GM21381 (cell line): Measurements from ENCODE around the gene APBB1IP.
"Not testable (repeated sequence)": the region's sequence is repeated elsewhere in the genome, so short reads cannot be mapped to it uniquely, and the experiment has no call there.

Source experiments
- ATAC-seq: cut with Tn5 transposase; IDR thresholded peaks from one replicate; pipeline ENCODE4 v1.9.1; 2021; ENCODE audit warnings: mild to moderate bottlenecking, moderate library complexity; ENCODE audit not compliant: unreplicated experiment

APBB1IP gene

GRCh38 chr10:26437637-26438461 lies at the start of gene APBB1IP:
Gene APBB1IP, plus strand, starts transcription at chr10:26438341. Its CDS starts 53,986 bp downstream, at chr10:26492327.
- peak; percentile 59 for ATAC-seq

GRCh38 chr10:26389533-26389932 lies 48.6 kb upstream of the APBB1IP start:
- no peak for ATAC-seq

- no peak for ATAC-seq
Measured at GRCh38 chr10:26391701-26392695, 46.1 kb upstream of the APBB1IP start.

DNA sequence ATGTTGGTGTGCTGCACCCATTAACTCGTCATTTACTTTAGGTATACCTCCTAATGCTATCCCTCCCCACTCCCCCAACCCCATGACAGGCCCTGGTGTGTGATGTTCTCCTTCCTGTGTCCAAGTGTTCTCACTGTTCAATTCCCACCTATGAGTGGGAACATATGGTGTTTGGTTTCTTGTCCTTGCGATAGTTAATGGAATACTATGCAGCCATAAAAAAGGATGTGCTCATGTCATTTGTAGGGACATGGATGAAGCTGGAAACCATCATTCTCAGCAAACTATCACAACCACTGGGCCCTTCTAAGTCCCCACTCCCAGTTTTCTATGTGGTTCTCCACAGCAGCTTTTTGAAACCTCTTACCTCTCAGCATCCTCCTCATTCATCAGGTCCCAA lies 39.8 kb upstream of the APBB1IP start:
- not testable (repeated sequence) for ATAC-seq

DNA sequence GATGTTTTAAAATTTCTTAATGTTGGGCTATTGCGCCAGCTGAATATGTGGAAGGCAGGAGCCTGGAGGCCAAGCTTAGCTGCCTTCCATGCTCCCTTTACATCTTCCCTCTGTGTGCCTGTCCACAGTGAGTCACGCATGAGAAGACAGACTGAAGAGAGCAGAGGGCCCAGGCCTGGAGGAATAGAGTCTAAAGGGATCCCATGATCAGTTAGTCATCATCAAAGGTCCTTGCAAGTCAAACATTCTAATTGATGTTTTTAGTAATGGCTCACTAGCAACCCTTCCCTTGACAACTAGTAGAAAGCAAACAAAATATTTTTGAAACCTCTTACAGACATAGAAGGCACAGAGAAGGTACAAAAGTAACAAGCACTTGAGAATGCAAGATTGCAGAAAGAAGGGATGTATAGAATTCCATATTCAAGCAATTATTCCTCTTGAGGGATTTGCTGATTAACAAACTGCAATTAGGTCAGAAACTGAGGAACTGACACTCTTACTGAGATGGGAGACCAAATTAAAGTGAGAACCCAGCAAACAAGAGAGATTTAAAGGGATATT lies 30.7 kb upstream of the APBB1IP start:
- ATAC-seq, result no peak

DNA sequence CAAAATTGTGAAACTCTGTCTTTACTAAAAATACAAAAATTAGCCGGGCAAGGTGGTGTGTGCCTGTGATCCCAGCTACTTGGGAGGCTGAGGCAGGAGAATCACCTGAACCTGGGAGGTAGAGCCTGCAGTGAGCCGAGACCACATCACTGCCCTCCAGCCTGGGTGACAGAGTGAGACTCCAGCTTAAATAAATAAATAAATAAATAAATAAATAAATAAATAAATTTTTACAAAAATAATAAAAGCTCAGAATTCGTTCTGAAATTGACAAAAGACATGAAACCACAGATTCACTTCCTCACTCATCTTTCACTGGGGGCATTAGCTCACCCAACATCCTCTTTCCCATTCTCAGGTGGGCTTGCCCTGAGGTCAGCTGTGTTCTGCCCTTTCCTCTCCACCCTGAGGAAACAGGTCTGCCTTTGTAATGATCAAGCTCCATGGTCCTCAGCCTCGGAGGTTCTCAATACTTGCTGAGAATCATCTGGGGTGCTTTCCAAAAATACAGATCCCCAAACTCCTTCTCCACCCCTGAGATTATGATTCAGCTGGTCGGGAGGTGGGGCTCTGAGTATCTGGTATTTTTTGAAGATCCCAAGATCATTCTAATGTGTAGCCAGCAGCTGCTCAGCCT lies 29.2 kb upstream of the APBB1IP start:
- ATAC-seq, result peak; percentile 65

DNA sequence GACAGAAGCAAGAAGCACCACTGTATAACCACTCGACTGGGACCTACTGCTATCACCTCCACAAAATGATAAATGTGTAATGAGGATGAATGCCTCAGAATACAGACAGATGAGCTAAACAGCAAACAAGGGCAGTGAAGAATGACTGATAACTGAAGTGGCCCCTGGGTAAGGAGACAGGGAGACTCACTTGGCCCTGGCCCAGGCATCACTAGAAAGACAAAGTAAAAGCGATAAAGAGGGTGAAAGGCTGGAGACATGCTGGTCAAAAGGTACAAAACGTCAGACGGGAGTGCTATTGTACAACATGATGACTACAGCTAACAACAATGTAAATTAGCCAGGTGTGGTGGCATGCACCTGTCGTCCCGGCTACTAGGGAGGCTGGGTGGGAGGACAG lies 27.8 kb upstream of the APBB1IP start:
- ATAC-seq, result no peak

DNA sequence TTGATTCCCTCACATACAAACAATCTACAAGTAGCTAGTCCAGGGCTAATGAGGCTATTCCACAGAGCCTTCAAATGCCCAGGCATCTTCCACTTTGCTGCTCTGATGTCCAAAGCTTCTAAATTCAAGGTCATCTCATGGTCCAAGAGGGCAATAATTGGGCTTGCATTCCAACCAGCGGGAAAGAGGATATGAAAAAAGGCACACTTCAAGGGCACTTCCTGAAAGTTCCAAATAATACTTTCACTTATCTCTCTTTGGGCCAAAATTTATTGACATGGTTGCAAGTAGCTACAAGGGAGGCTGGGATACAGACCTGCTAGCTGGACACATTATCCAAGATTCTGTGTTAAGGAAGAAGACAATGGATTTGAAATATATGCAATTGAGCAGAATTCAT lies 25.2 kb upstream of the APBB1IP start:
- ATAC-seq, result no peak

GRCh38 chr10:26413375-26413774 lies 24.8 kb upstream of the APBB1IP start:
- no peak for ATAC-seq

- ATAC-seq, result no peak
Measured at GRCh38 chr10:26417136-26417535, 21.0 kb upstream of the APBB1IP start.

DNA sequence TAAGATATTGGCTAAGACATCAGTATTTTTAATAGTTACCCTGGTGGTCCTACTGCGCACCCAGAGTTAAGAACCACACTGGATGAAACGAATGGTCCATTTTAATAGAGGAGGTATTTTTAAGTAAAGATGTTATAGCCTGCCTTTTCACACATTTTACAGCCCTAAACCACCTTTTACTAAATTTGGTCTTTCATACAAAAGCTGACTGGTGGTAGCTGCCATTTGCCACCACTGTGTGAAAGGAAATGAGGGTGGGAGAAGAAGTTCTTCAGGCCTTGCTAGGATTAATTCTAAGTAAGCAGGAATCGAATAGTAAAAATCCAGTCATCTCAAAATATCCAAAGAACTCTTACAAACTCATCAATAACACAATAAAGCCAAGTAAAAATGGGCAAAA lies 15.2 kb upstream of the APBB1IP start:
- ATAC-seq, result no peak

- no peak for ATAC-seq
Measured at GRCh38 chr10:26423722-26424121, 14.4 kb upstream of the APBB1IP start.

- peak; percentile 90 for ATAC-seq
Measured at GRCh38 chr10:26430641-26431163, 7.4 kb upstream of the APBB1IP start.

DNA sequence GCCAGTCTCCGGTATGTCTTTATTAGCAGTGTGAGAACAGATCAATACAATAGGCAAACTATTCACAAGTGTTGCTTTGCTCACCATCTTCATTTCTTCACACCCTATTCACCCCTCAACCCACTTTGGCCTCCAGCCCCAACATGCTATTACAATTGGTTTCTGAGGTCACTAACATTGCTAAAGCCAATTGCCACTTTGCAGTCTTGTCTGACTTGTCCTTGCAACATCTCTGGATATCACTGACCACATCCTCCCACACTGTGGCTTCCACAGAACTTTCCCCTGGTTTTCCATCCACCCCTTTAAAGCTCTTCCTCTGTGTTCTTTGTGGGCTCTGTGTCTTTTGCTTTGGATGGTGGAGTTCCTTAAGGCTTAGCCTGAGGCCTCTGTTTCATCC lies 5.2 kb upstream of the APBB1IP start:
- no peak for ATAC-seq

- no peak for ATAC-seq
Measured at GRCh38 chr10:26435852-26436251, 2.3 kb upstream of the APBB1IP start.

- ATAC-seq, result no peak
Measured at GRCh38 chr10:26436848-26437247, 1.3 kb upstream of the APBB1IP start.

GRCh38 chr10:26438534-26439341 lies 597 bp downstream of the APBB1IP start:
- ATAC-seq, result peak; percentile 42

GRCh38 chr10:26439406-26440087 lies 1.4 kb downstream of the APBB1IP start:
- no peak for ATAC-seq

- no peak for ATAC-seq
Measured at GRCh38 chr10:26440088-26440470, 1.9 kb downstream of the APBB1IP start.
